B cell (primary cell): ENCODE results near the gene BBX. TPM values are rescaled to one million over a fixed set of nuclear protein-coding genes. Genes with fewer than 3 reads are reported as not detected.

Experiments
- ATAC-seq: fragments of 200-7000 bp; cut with Tn5 transposase; one replicate; pipeline ENCODE4 v1.10.0; 2021; ENCODE audit warnings: low read depth, mild to moderate bottlenecking, moderate number of reproducible peaks, moderate library complexity
- CTCF ChIA-PET: fragments of 350-600 bp; sonication (Branson Sonifier 250); formaldehyde crosslinking; loops from one replicate; lab custom pipeline; 2021; ENCODE audit warnings: antibody characterized with exemption, inconsistent platforms; lab: Charles Lee
- POLR2A ChIA-PET: fragments of 350-600 bp; sonication (Branson Sonifier 250); formaldehyde crosslinking; loops from one replicate; lab custom pipeline; 2021; ENCODE audit warnings: antibody characterized with exemption; lab: Charles Lee
- DNase-seq: peaks from one replicate; pipeline ENCODE4 v3.0.0; 2013
- H2AFZ ChIP-seq: 2 replicates; pipeline ENCODE4 v1.6.1; 2012; ENCODE audit warnings: mild to moderate bottlenecking, low read depth, low read length; ENCODE audit not compliant: insufficient read depth, poor library complexity, severe bottlenecking
- H3K27ac ChIP-seq, 2 donors: 1 replicate in 1 of 2; 2 replicates in 1 of 2; pipeline ENCODE4 v1.5.1; 2012 to 2013; ENCODE audit warnings: low read length in 2 of 2, mild to moderate bottlenecking in 2 of 2, moderate library complexity in 1 of 2
- H3K27me3 ChIP-seq, 4 experiments: fragments of 200-600 bp in 1 of 4; sonication (generic) in 1 of 4; replicated peaks in 1 of 4; 1 replicate in 2 of 4; 2 replicates in 2 of 4; pipeline versions ENCODE4 v1.6.1 to v1.7.0; 2013 to 2016; ENCODE audit warnings: low read length in 3 of 4, mild to moderate bottlenecking in 2 of 4, mixed read lengths in 1 of 4, moderate library complexity in 1 of 4; ENCODE audit not compliant: insufficient read depth in 4 of 4, control insufficient read depth in 3 of 4; ENCODE audit errors: control extremely low read depth in 1 of 4
- H3K36me3 ChIP-seq, 2 experiments: replicated peaks in 1 of 2; 1 replicate in 1 of 2; 2 replicates in 1 of 2; pipeline versions ENCODE4 v1.6.1 to v1.7.1; 2013; ENCODE audit warnings: low read length in 1 of 2; ENCODE audit not compliant: insufficient read depth in 2 of 2, control insufficient read depth in 1 of 2; ENCODE audit errors: control extremely low read depth in 1 of 2, extremely low read depth in 1 of 2
- H3K4me1 ChIP-seq, 2 donors: fragments of 200-600 bp in 1 of 2; sonication (generic) in 1 of 2; 1 replicate in 1 of 2; 2 replicates in 1 of 2; pipeline versions ENCODE4 v1.5.1 to v1.6.1; 2013 to 2017; ENCODE audit warnings: low read length in 2 of 2; ENCODE audit not compliant: control insufficient read depth in 2 of 2, insufficient read depth in 2 of 2
- H3K4me2 ChIP-seq: replicated peaks from 2 replicates; pipeline ENCODE3; 2012; ENCODE audit warnings: mild to moderate bottlenecking, low read depth, low read length; ENCODE audit not compliant: poor library complexity, severe bottlenecking
- H3K4me3 ChIP-seq, 5 experiments: fragments of 200-600 bp in 1 of 5; sonication (generic) in 1 of 5; 1 replicate in 3 of 5; 2 replicates in 2 of 5; pipeline versions ENCODE4 v1.5.1 to v1.7.0; 2011 to 2016; ENCODE audit warnings: low read length in 4 of 5, mild to moderate bottlenecking in 4 of 5, low read depth in 2 of 5, control low read depth in 1 of 5, moderate library complexity in 1 of 5; ENCODE audit not compliant: insufficient read depth in 1 of 5; ENCODE audit errors: control extremely low read depth in 1 of 5, extremely low read depth in 1 of 5
- H3K79me2 ChIP-seq: fragments of 200-600 bp; sonication (generic); one replicate; pipeline ENCODE4 v1.6.0; 2016; ENCODE audit warnings: low read length; ENCODE audit not compliant: control insufficient read depth, insufficient read depth
- H3K9ac ChIP-seq: fragments of 200-600 bp; sonication (generic); 2 replicates; pipeline ENCODE4 v1.6.1; 2017; ENCODE audit warnings: mild to moderate bottlenecking, low read length, moderate library complexity
- H3K9me3 ChIP-seq, 3 donors: one replicate each; pipeline versions ENCODE4 v1.6.1 to v1.7.1; 2013; ENCODE audit warnings: low read length in 2 of 3; ENCODE audit not compliant: control insufficient read depth in 2 of 3, insufficient read depth in 1 of 3; ENCODE audit errors: control extremely low read depth in 1 of 3
- H4K20me1 ChIP-seq: 2 replicates; pipeline ENCODE4 v1.6.0; 2012; ENCODE audit warnings: mild to moderate bottlenecking, low read length; ENCODE audit not compliant: insufficient read depth, control insufficient read depth, poor library complexity, severe bottlenecking
- H3K27ac Mint-ChIP-seq: one replicate; pipeline ENCODE4 v1.8.0; 2021; ENCODE audit warnings: mixed read lengths
- H3K27me3 Mint-ChIP-seq: one replicate; pipeline ENCODE4 v1.8.0; 2021; ENCODE audit warnings: mixed read lengths
- H3K4me1 Mint-ChIP-seq: one replicate; pipeline ENCODE4 v1.8.0; 2021; ENCODE audit warnings: mixed read lengths
- H3K4me3 Mint-ChIP-seq: one replicate; pipeline ENCODE4 v1.8.0; 2021; ENCODE audit warnings: mixed read lengths
- H3K9me3 Mint-ChIP-seq: one replicate; pipeline ENCODE4 v1.8.0; 2022; ENCODE audit warnings: mixed read lengths; ENCODE audit not compliant: insufficient read depth
- EZH2 ChIP-seq: IDR thresholded peaks from 2 replicates; pipeline ENCODE4 v1.6.1; 2012; ENCODE audit warnings: borderline replicate concordance, low read depth, mild to moderate bottlenecking, moderate library complexity, low read length; ENCODE audit not compliant: insufficient read depth, poor library complexity, severe bottlenecking
- WGBS: methylation state at CpG from one replicate; pipeline ENCODE4 v1.1.5; 2013; ENCODE audit warnings: missing lambda C conversion rate; ENCODE audit not compliant: insufficient coverage; 5-methylcytosine and 5-hydroxymethylcytosine counted together
- intact Hi-C: fragments of 100-400 bp; cut with micrococcal nuclease; formaldehyde crosslinking; loops from one replicate; pipeline ENCODE4 v1.10.0; 2022
- polyA plus RNA-seq: library from polyadenylated mRNA; depleted of rRNA; stranded (reverse); fragments of >200 nt; gene quantifications from 2 replicates; pipeline ENCODE4 v1.2.3, GENCODE V29; 2012
- total RNA-seq, 2 donors: library from RNA; stranded (reverse); fragments of 120-200 nt in 1 of 2; gene quantifications; 1 replicate in 1 of 2; 2 replicates in 1 of 2; pipeline versions ENCODE4 v1.2.3 to v1.2.4, GENCODE V29; 2013 to 2022
- TF ChIP-seq, protein P1 (sequence below): fragments of 200-600 bp; IDR thresholded peaks from one replicate; pipeline ENCODE4 v1.8.0; 2022; ENCODE audit warnings: antibody characterized with exemption, mild to moderate bottlenecking

BBX gene
- total and polyA plus RNA-seq, 2 donors (not counting 1 experiment from before 2014, with no cell fraction given) = 27.8 to 133 TPM

DNA sequence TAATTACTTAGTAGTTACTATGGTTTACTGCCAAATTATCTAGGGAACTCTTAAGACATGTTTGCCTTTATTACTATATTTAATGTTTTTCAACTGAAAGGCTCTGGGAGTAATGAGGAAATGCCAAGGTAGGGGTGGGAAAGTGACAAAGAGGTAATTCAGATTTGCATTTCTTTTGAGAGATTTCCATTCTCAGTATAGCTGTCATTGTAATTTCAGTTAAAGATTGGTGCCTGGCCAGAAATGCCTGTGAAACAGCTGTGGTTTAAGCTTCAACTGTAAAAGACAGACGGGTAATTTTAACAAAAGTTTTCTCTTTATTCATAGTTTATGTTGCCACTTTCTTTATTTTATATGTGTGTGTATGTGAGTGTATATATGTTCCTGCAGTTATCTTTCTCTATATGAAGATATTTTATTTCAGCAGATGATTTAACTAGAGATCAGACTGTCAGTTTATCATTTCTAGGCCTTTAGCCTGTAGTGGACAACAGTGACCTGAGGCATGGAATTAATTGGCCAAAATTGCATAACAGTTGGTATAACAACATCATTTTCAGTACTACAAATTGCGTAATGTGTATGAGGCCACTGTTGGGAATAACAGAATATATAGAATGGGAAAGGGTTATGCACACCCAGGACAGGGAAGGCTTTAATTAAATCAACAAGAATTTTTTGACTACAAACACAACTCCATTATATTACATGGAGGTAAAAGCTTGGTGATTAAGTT is 119.0 kb downstream of the BBX start:
- H3K27ac ChIP-seq = no peak overlapping the region
- Mint-ChIP-seq H3K27me3 (no peaks in the 10 kb centered on the region), H3K9me3 (no peaks in the 10 kb centered on the region), H3K4me1 (peaks cover 22% of the 10 kb centered on the region), H3K4me3 (no peak overlapping the region), H3K27ac (no peak overlapping the region)
- DNase-seq = no peak
- peaks cover 33% of the 10 kb centered on the region for H4K20me1 ChIP-seq
- H3K4me2 ChIP-seq = no peak overlapping the region
- POLR2A ChIA-PET = no interaction called here
- no peak for ATAC-seq
- no peak overlapping the region for H3K4me3 ChIP-seq
- CTCF ChIA-PET = interaction anchor here (0.5 to 1.1 kb wide), 2 partner anchors 100 to 851 kb away, joined by 4 to 5 read pairs; no protein-coding TSS in a partner anchor
- WGBS = no CpG with 5 or more reads among the region's 2 CpGs
- peaks cover 2 to 5% of the 10 kb centered on the region in 2 experiments for H3K36me3 ChIP-seq
- no peak overlapping the region for H3K9ac ChIP-seq
- TF ChIP-seq, protein P1, sequence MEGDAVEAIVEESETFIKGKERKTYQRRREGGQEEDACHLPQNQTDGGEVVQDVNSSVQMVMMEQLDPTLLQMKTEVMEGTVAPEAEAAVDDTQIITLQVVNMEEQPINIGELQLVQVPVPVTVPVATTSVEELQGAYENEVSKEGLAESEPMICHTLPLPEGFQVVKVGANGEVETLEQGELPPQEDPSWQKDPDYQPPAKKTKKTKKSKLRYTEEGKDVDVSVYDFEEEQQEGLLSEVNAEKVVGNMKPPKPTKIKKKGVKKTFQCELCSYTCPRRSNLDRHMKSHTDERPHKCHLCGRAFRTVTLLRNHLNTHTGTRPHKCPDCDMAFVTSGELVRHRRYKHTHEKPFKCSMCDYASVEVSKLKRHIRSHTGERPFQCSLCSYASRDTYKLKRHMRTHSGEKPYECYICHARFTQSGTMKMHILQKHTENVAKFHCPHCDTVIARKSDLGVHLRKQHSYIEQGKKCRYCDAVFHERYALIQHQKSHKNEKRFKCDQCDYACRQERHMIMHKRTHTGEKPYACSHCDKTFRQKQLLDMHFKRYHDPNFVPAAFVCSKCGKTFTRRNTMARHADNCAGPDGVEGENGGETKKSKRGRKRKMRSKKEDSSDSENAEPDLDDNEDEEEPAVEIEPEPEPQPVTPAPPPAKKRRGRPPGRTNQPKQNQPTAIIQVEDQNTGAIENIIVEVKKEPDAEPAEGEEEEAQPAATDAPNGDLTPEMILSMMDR = no peak
- no peak for TF ChIP-seq EZH2
- no peaks in the 10 kb centered on the region for H3K9me3 ChIP-seq
- no peaks in the 10 kb centered on the region for H3K4me1 ChIP-seq
- peaks cover 60% of the 10 kb centered on the region for H3K79me2 ChIP-seq
- H2AFZ ChIP-seq = no peak overlapping the region
- intact Hi-C loops = no loop called here
- no peaks in the 10 kb centered on the region for H3K27me3 ChIP-seq
